ENCODE data around the gene METTL22. TPM values are rescaled to one million over a fixed set of nuclear protein-coding genes. Genes with fewer than 3 reads are reported as not detected.

Gene METTL22
- total RNA-seq, 1 donor from 2014 or later, result 13.7 TPM

- DNase-seq, result no peak
Measured at GRCh38 chr16:8594149-8594666, 27.3 kb upstream of the METTL22 start.

- DNase-seq, result no peak
Measured at GRCh38 chr16:8595783-8596182, 25.7 kb upstream of the METTL22 start.

GRCh38 chr16:8596581-8596980, 24.9 kb upstream of the METTL22 start:
- no peak for DNase-seq

- DNase-seq, result no peak
Measured at GRCh38 chr16:8600144-8600775, 21.2 kb upstream of the METTL22 start.

- DNase-seq, result no peak
Measured at GRCh38 chr16:8605554-8605953, 15.9 kb upstream of the METTL22 start.

- no peak for DNase-seq
Measured at GRCh38 chr16:8607214-8607613, 14.3 kb upstream of the METTL22 start.

- no peak for DNase-seq
Measured at GRCh38 chr16:8611122-8611521, 10.4 kb upstream of the METTL22 start.

GRCh38 chr16:8611886-8612600, 9.5 kb upstream of the METTL22 start:
- DNase-seq, result no peak

GRCh38 chr16:8614435-8615029, 7.0 kb upstream of the METTL22 start:
- no peak for DNase-seq

- no peak for DNase-seq
Measured at GRCh38 chr16:8619671-8620370, 1.7 kb upstream of the METTL22 start.

GRCh38 chr16:8620535-8620934, 963 bp upstream of the METTL22 start:
- DNase-seq, result no peak

GRCh38 chr16:8621222-8621571, 301 bp upstream of the METTL22 start:
- DNase-seq, result no peak

- DNase-seq, result no peak
Measured at GRCh38 chr16:8622315-8622656, 788 bp downstream of the METTL22 start.

GRCh38 chr16:8623634-8624033, 2.1 kb downstream of the METTL22 start:
- DNase-seq, result no peak

GRCh38 chr16:8625491-8626087, 4.1 kb downstream of the METTL22 start:
- DNase-seq, result no peak

- DNase-seq, result no peak
Measured at GRCh38 chr16:8626946-8627345, 5.4 kb downstream of the METTL22 start.

- DNase-seq, result no peak
Measured at GRCh38 chr16:8627456-8627855, 6.0 kb downstream of the METTL22 start.

- no peak for DNase-seq
Measured at GRCh38 chr16:8628981-8629725, 7.7 kb downstream of the METTL22 start.

- DNase-seq, result no peak
Measured at GRCh38 chr16:8630255-8630953, 8.9 kb downstream of the METTL22 start.

- DNase-seq, result no peak
Measured at GRCh38 chr16:8631373-8631772, 9.9 kb downstream of the METTL22 start.

GRCh38 chr16:8631818-8632465, 10.4 kb downstream of the METTL22 start:
- DNase-seq, result no peak
